KOPT-K1 (cell line): ENCODE results near the gene CHD3.
"Not testable (repeated sequence)": the region's sequence is repeated elsewhere in the genome, so short reads cannot be mapped to it uniquely, and the experiment has no call there.

Experiments
- H3K27ac ChIP-seq: fragments of 200-600 bp; sonication (generic); 2 replicates; pipeline ENCODE4 v1.5.1; 2016; ENCODE audit warnings: antibody characterized with exemption, mild to moderate bottlenecking, low read depth, low read length; ENCODE audit not compliant: poor library complexity, severe bottlenecking
- H3K36me3 ChIP-seq: fragments of 200-600 bp; sonication (generic); 2 replicates; pipeline ENCODE4 v1.5.1; 2017; ENCODE audit warnings: antibody characterized with exemption, mild to moderate bottlenecking, low read length, moderate library complexity; ENCODE audit not compliant: insufficient read depth
- H3K9me3 ChIP-seq: fragments of 200-600 bp; sonication (generic); 2 replicates; pipeline ENCODE4 v1.5.1; 2017; ENCODE audit warnings: antibody characterized with exemption, low read length, mild to moderate bottlenecking; ENCODE audit not compliant: insufficient read depth, poor library complexity, severe bottlenecking

CHD3 gene

GRCh38 chr17:7944326-7944725 is 55.7 kb downstream of the CHD3 start:
- Histone ChIP-seq H3K27ac (no peak overlapping the region), H3K9me3 (no peaks in the 10 kb centered on the region), H3K36me3 (peaks cover 98% of the 10 kb centered on the region)

GRCh38 chr17:7945651-7946050 is 57.1 kb downstream of the CHD3 start:
- Histone ChIP-seq H3K36me3 (peaks cover 98% of the 10 kb centered on the region), H3K9me3 (no peaks in the 10 kb centered on the region), H3K27ac (no peak overlapping the region)

GRCh38 chr17:7946441-7946840 is 57.9 kb downstream of the CHD3 start:
- Histone ChIP-seq H3K9me3 (no peaks in the 10 kb centered on the region), H3K36me3 (peaks cover 91% of the 10 kb centered on the region), H3K27ac (no peak overlapping the region)

GRCh38 chr17:7947651-7948050 is 59.1 kb downstream of the CHD3 start:
- H3K27ac ChIP-seq: no peak overlapping the region
- peaks cover 79% of the 10 kb centered on the region for H3K36me3 ChIP-seq
- H3K9me3 ChIP-seq: no peaks in the 10 kb centered on the region

GRCh38 chr17:7950578-7950977 is 62.0 kb downstream of the CHD3 start:
- peaks cover 49% of the 10 kb centered on the region for H3K36me3 ChIP-seq
- no peak overlapping the region for H3K27ac ChIP-seq
- H3K9me3 ChIP-seq: no peaks in the 10 kb centered on the region

GRCh38 chr17:7951143-7951792 is 62.7 kb downstream of the CHD3 start:
- peaks cover 42% of the 10 kb centered on the region for H3K36me3 ChIP-seq
- H3K27ac ChIP-seq: no peak overlapping the region
- H3K9me3 ChIP-seq: no peaks in the 10 kb centered on the region

- peaks cover 25% of the 10 kb centered on the region for H3K36me3 ChIP-seq
- H3K9me3 ChIP-seq, H3K27ac ChIP-seq: not testable (repeated sequence)
These were observed 64.7 kb downstream of the CHD3 start for GRCh38 chr17:7953266-7953665.

GRCh38 chr17:7955414-7956227 is 67.0 kb downstream of the CHD3 start:
- H3K27ac ChIP-seq: no peak overlapping the region
- H3K36me3 ChIP-seq: peaks cover 1% of the 10 kb centered on the region; the same call in 1 of the 2 replicates
- H3K9me3 ChIP-seq: no peaks in the 10 kb centered on the region

GRCh38 chr17:7956228-7956965 is 67.8 kb downstream of the CHD3 start:
- Histone ChIP-seq H3K27ac (no peak overlapping the region), H3K36me3 (no peaks in the 10 kb centered on the region), H3K9me3 (no peaks in the 10 kb centered on the region)

- H3K9me3 ChIP-seq: no peaks in the 10 kb centered on the region
- H3K36me3 ChIP-seq: no peaks in the 10 kb centered on the region
- H3K27ac ChIP-seq: no peak overlapping the region
These were observed 71.1 kb downstream of the CHD3 start for GRCh38 chr17:7959503-7960253.

- Histone ChIP-seq H3K27ac (no peak overlapping the region), H3K36me3 (no peaks in the 10 kb centered on the region), H3K9me3 (no peaks in the 10 kb centered on the region)
These were observed 72.8 kb downstream of the CHD3 start for GRCh38 chr17:7961421-7961820.
